ENCODE results near the gene LRRC23.

Gene LRRC23

DNA sequence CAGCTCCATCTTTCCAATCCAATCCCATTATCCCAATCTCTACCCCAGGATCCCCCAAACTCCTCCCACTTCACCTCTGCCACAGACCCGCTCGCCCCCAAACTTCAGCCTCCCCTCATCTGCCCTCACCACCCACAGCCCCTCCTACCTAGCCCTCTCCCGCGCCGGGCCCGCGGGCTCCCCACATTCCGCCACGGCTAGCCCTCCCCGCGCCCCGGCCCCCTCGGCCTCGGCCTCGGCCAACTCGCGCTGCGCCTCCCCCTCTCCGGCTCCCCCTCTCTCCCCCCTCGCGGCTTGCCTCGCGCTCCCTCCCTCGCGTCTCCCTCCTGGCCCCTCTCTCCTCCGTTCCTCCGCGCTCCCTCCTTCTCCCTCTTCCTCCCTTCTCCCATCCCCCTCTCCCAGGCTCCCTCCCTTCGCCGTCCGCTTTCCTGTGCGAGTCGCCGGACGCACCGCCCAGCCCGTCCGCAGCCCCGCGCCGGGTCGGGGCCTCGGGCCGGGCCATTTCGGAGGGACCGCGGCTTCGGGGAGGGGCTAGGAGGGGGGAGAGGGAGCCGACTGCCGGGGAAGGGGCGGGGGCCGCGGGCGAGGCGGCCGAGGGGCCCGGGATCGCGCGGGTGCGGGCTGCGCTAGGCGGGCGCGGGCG is 22.9 kb downstream of the LRRC23 start, which contains the start of gene ATN1:
ATN1 (plus strand) TSS at position 581 of the 643 bp plus-strand sequence. CDS start 6,043 bp downstream, outside the sequence.
- peak; percentile 95 for DNase-seq

GRCh38 chr12:6928022-6928702 is 23.5 kb downstream of the LRRC23 start:
- peak; percentile 59 for DNase-seq

- peak; percentile 31 for DNase-seq
Measured at GRCh38 chr12:6928703-6929407, 24.2 kb downstream of the LRRC23 start.

- peak; percentile 41 for DNase-seq
Measured at GRCh38 chr12:6929466-6930452, 25.1 kb downstream of the LRRC23 start.

DNA sequence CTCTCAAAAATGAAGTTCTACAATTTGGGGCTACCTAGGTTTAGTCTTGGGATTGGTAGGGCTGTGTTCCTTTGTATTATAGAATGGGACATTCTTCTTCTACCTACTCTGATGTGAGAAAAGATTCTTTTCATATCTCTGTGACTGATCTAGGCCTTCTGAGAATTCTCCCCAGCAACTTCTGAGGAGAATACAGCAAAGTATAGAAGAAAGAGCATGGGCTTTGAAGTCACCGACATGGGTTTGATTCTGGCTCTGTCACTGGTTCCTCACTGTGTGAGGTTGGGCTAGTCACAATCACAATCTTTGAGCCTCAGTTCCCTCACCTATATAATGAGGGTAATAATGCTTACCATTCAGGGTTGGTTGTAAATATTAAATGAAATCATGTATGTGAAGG is 28.1 kb downstream of the LRRC23 start:
- DNase-seq = no peak

DNA sequence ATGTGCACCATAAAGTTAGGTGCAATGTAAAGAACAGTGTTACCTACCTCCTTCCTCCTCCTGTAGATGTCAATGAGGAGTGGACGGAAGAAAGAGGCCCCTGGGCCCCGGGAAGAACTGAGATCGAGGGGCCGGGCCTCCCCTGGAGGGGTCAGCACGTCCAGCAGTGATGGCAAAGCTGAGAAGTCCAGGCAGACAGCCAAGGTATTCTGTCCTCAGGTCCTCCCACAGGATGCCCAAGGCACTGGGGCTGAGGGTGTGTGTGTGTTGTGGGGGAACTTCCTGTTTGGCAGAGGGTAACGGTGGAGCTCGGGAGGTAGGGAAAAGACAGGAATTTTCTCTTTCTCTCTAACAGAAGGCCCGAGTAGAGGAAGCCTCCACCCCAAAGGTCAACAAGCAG is 29.5 kb downstream of the LRRC23 start:
- no peak for DNase-seq

- DNase-seq = no peak
Measured at GRCh38 chr12:6935371-6936193, 31.0 kb downstream of the LRRC23 start.

DNA sequence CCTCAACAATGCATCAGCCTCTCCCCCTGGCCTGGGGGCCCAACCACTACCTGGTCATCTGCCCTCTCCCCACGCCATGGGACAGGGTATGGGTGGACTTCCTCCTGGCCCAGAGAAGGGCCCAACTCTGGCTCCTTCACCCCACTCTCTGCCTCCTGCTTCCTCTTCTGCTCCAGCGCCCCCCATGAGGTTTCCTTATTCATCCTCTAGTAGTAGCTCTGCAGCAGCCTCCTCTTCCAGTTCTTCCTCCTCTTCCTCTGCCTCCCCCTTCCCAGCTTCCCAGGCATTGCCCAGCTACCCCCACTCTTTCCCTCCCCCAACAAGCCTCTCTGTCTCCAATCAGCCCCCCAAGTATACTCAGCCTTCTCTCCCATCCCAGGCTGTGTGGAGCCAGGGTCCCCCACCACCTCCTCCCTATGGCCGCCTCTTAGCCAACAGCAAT is 31.6 kb downstream of the LRRC23 start:
- DNase-seq = no peak

GRCh38 chr12:6936636-6937480 is 32.2 kb downstream of the LRRC23 start:
- peak; percentile 75 for DNase-seq

GRCh38 chr12:6937481-6938352 is 33.1 kb downstream of the LRRC23 start:
- peak; percentile 95 for DNase-seq

GRCh38 chr12:6938353-6939190 is 34.0 kb downstream of the LRRC23 start:
- DNase-seq = no peak

DNA sequence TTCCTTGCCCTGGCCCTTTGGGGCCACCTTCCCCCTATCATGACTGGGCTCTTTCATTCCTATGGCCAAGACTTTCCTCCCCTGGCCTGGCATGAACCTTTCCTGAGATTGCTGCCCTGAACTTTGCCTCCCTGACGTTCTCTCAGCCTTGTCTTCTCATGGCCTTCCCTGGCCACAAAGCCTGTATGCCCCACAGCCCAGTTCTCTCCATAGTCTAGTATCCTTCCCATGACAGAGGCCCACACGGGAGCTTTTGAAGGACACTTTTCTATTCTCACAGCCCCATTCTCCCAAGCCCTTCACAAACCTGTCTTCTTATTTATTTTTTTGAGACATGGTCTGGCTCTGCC is 34.5 kb downstream of the LRRC23 start:
- no peak for DNase-seq

- DNase-seq = no peak
Measured at GRCh38 chr12:6941267-6941666, 36.6 kb downstream of the LRRC23 start.

- DNase-seq = no peak
Measured at GRCh38 chr12:6941782-6942181, 37.2 kb downstream of the LRRC23 start.

GRCh38 chr12:6942331-6942665 is 37.7 kb downstream of the LRRC23 start:
- DNase-seq = peak; percentile 50

DNA sequence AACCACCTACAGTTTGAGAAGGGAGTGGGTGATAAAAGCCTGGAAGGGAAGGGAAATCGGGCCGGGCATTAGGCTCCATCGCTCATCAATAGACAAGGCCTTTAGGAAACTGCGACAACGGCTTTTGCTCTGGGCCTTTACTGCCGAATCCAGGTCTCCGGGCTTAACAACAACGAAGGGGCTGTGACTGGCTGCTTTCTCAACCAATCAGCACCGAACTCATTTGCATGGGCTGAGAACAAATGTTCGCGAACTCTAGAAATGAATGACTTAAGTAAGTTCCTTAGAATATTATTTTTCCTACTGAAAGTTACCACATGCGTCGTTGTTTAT is 38.7 kb downstream of the LRRC23 start:
- peak; percentile 86 for DNase-seq

GRCh38 chr12:6943722-6944380 is 39.2 kb downstream of the LRRC23 start, which contains the start of the genes C12orf57 and RNU7-1:
Gene C12orf57 (plus strand): TSS chr12:6944022. CDS start chr12:6944122, 100 bp downstream.
Gene RNU7-1 (plus strand): TSS chr12:6943816.
- DNase-seq = peak; percentile 90
